ENCODE data around the gene CD96. TPM values are rescaled to one million over a fixed set of nuclear protein-coding genes. Genes with fewer than 3 reads are reported as not detected.
A peak's percentile ranks its signal among the peaks of the same experiment; 100 is the strongest.

CD96 gene
- total RNA-seq, 2 donors from 2014 or later, result not detected

- no peaks in the 10 kb centered on the region for H3K4me1 Mint-ChIP-seq
- H3K27ac Mint-ChIP-seq, result no peak overlapping the region
- WGBS, 2 experiments (ENCODE audit: insufficient coverage in 1 of 2, insufficient read length in 1 of 2), result 100% methylated on average over 1 of the region's 2 CpGs; no CpG with 5 or more reads in 1 of the 2 experiments
- no peaks in the 10 kb centered on the region for H3K36me3 Mint-ChIP-seq (ENCODE audit: low read depth)
- H3K9me3 Mint-ChIP-seq, result no peaks in the 10 kb centered on the region
- no peaks in the 10 kb centered on the region for H3K36me3 ChIP-seq (ENCODE audit: control insufficient read depth, insufficient read depth, low read length)
- H3K9ac ChIP-seq (ENCODE audit: extremely low read depth, low read length, poor library complexity, severe bottlenecking), result no peak overlapping the region
- no peak for TF ChIP-seq CTCF (conservative IDR thresholded peaks at IDR 0.05)
- no peaks in the 10 kb centered on the region for H3K4me1 ChIP-seq (ENCODE audit: control insufficient read depth, insufficient read depth, low read length)
- H3K4me3 ChIP-seq (ENCODE audit: low read length), result no peak overlapping the region
- no peak overlapping the region for H3K27ac ChIP-seq (ENCODE audit: low read depth, low read length)
- no peaks in the 10 kb centered on the region for H3K27me3 ChIP-seq (ENCODE audit: control insufficient read depth, insufficient read depth, low read length, poor library complexity, severe bottlenecking)
- H3K4me3 Mint-ChIP-seq, result no peak overlapping the region
- H3K9me3 ChIP-seq (ENCODE audit: control insufficient read depth, low read length), result no peaks in the 10 kb centered on the region
- H3K27me3 Mint-ChIP-seq (ENCODE audit: insufficient read depth), result no peaks in the 10 kb centered on the region
- no peak for DNase-seq
These were observed 63.5 kb downstream of the CD96 start for GRCh38 chr3:111605493-111605892.

GRCh38 chr3:111607240-111607920 lies 65.4 kb downstream of the CD96 start:
- peak overlapping the region; percentile 58 for H3K27ac ChIP-seq (ENCODE audit: low read depth, low read length)
- Mint-ChIP-seq H3K9me3 (no peaks in the 10 kb centered on the region), H3K4me1 (no peaks in the 10 kb centered on the region), H3K4me3 (no peak overlapping the region), H3K36me3 (ENCODE audit: low read depth) (no peaks in the 10 kb centered on the region), H3K27ac (no peak overlapping the region), H3K27me3 (ENCODE audit: insufficient read depth) (no peaks in the 10 kb centered on the region)
- TF ChIP-seq CTCF (conservative IDR thresholded peaks at IDR 0.05), result no peak
- no peaks in the 10 kb centered on the region for H3K27me3 ChIP-seq (ENCODE audit: control insufficient read depth, insufficient read depth, low read length, poor library complexity, severe bottlenecking)
- no peaks in the 10 kb centered on the region for H3K36me3 ChIP-seq (ENCODE audit: control insufficient read depth, insufficient read depth, low read length)
- DNase-seq, result no peak
- H3K9ac ChIP-seq (ENCODE audit: extremely low read depth, low read length, poor library complexity, severe bottlenecking), result no peak overlapping the region
- 90 to 91% methylated on average over 2 to 3 of the region's 3 CpGs for WGBS, 2 experiments (ENCODE audit: insufficient coverage in 1 of 2, insufficient read length in 1 of 2)
- H3K4me1 ChIP-seq (ENCODE audit: control insufficient read depth, insufficient read depth, low read length), result no peaks in the 10 kb centered on the region
- H3K4me3 ChIP-seq (ENCODE audit: low read length), result no peak overlapping the region
- no peaks in the 10 kb centered on the region for H3K9me3 ChIP-seq (ENCODE audit: control insufficient read depth, low read length)

GRCh38 chr3:111608383-111608782 lies 66.4 kb downstream of the CD96 start:
- Histone ChIP-seq H3K36me3 (ENCODE audit: control insufficient read depth, insufficient read depth, low read length) (no peaks in the 10 kb centered on the region), H3K27ac (ENCODE audit: low read depth, low read length) (no peak overlapping the region), H3K9me3 (ENCODE audit: control insufficient read depth, low read length) (no peaks in the 10 kb centered on the region), H3K4me1 (ENCODE audit: control insufficient read depth, insufficient read depth, low read length) (no peaks in the 10 kb centered on the region), H3K4me3 (ENCODE audit: low read length) (no peak overlapping the region), H3K9ac (ENCODE audit: extremely low read depth, low read length, poor library complexity, severe bottlenecking) (no peak overlapping the region), H3K27me3 (ENCODE audit: control insufficient read depth, insufficient read depth, low read length, poor library complexity, severe bottlenecking) (no peaks in the 10 kb centered on the region)
- Mint-ChIP-seq H3K27me3 (ENCODE audit: insufficient read depth) (no peaks in the 10 kb centered on the region), H3K4me3 (no peak overlapping the region), H3K9me3 (no peaks in the 10 kb centered on the region), H3K4me1 (no peaks in the 10 kb centered on the region), H3K27ac (no peak overlapping the region), H3K36me3 (ENCODE audit: low read depth) (no peaks in the 10 kb centered on the region)
- no peak for TF ChIP-seq CTCF (conservative IDR thresholded peaks at IDR 0.05)
- DNase-seq, result no peak
- WGBS, 2 experiments (ENCODE audit: insufficient coverage in 1 of 2, insufficient read length in 1 of 2), result 93% methylated on average over 2 of the region's 2 CpGs; no CpG with 5 or more reads in 1 of the 2 experiments

Measured in endodermal cell (in vitro differentiated cells).